H1 (cell line): Measurements from ENCODE around the gene IRS1. TPM values are rescaled to one million over a fixed set of nuclear protein-coding genes. Genes with fewer than 3 reads are reported as not detected.

Source experiments
- CTCF ChIA-PET: fragments of 300-600 bp; sonication (Branson Sonifier 250); formaldehyde crosslinking; loops from one replicate; lab custom pipeline; 2021; ENCODE audit not compliant: partially characterized antibody; lab: Charles Lee
- POLR2A ChIA-PET: fragments of 300-600 bp; sonication (Branson Sonifier 250); formaldehyde crosslinking; loops from one replicate; lab custom pipeline; 2021; ENCODE audit warnings: inconsistent platforms; ENCODE audit not compliant: partially characterized antibody; lab: Charles Lee
- DNase-seq, 2 experiments: peaks; one replicate each; pipeline versions ENCODE4 v3.0.0 to v3.0.0-alpha.2; 2010 to 2022; ENCODE audit warnings: low spot score in 2 of 2, low read depth in 1 of 2, mixed read lengths in 1 of 2
- FAIRE-seq: peaks from 2 replicates; lab custom pipeline; 2011; peaks lifted over from hg19 to GRCh38; lab: Jason Lieb, UNC
- H2AFZ ChIP-seq: 2 replicates; pipeline ENCODE4 v1.8.1; 2012; ENCODE audit warnings: low read length, inconsistent platforms
- H2AK5ac ChIP-seq: 2 replicates; pipeline ENCODE4 v1.6.1; 2013; ENCODE audit warnings: low read depth, low read length
- H2BK120ac ChIP-seq: replicated peaks from 2 replicates; pipeline ENCODE3; 2013; ENCODE audit warnings: low read depth, low read length, inconsistent platforms
- H2BK12ac ChIP-seq: 2 replicates; pipeline ENCODE4 v1.6.1; 2013; ENCODE audit warnings: low read depth, low read length
- H2BK15ac ChIP-seq: 2 replicates; pipeline ENCODE4 v1.6.1; 2013; ENCODE audit warnings: low read length
- H2BK20ac ChIP-seq: 2 replicates; pipeline ENCODE4 v1.6.1; 2013; ENCODE audit warnings: low read length
- H2BK5ac ChIP-seq: 2 replicates; pipeline ENCODE4 v1.6.1; 2013; ENCODE audit warnings: low read depth, low read length
- H3K14ac ChIP-seq: 2 replicates; pipeline ENCODE4 v1.6.1; 2013; ENCODE audit warnings: inconsistent platforms; ENCODE audit not compliant: insufficient read length
- H3K18ac ChIP-seq: 2 replicates; pipeline ENCODE4 v1.6.1; 2013; ENCODE audit warnings: low read length; ENCODE audit errors: extremely low read depth
- H3K23ac ChIP-seq: 2 replicates; pipeline ENCODE4 v1.6.1; 2013; ENCODE audit warnings: inconsistent platforms; ENCODE audit not compliant: insufficient read length
- H3K23me2 ChIP-seq: 2 replicates; pipeline ENCODE4 v1.6.1; 2013; ENCODE audit warnings: low read depth, low read length
- H3K27ac ChIP-seq: 2 replicates; pipeline ENCODE4 v1.6.1; 2011; ENCODE audit warnings: low read depth, low read length, inconsistent platforms
- H3K27me3 ChIP-seq, 4 experiments: replicated peaks in 1 of 4; 1 replicate in 1 of 4; 2 replicates in 3 of 4; pipeline versions ENCODE4 v1.6.1 to v1.8.1; 2011 to 2013; ENCODE audit warnings: low read length in 3 of 4, mild to moderate bottlenecking in 3 of 4, inconsistent platforms in 2 of 4, mixed read lengths in 2 of 4, moderate library complexity in 1 of 4; ENCODE audit not compliant: control insufficient read depth in 3 of 4, insufficient read depth in 3 of 4; ENCODE audit errors: extremely low read depth in 1 of 4
- H3K36me3 ChIP-seq, 4 experiments: 2 replicates each; pipeline versions ENCODE4 v1.6.1 to v1.8.1; 2011 to 2013; ENCODE audit warnings: mild to moderate bottlenecking in 4 of 4, low read length in 3 of 4, moderate library complexity in 2 of 4, control low read depth in 1 of 4, inconsistent platforms in 1 of 4; ENCODE audit not compliant: insufficient read depth in 4 of 4, control insufficient read depth in 2 of 4
- H3K4ac ChIP-seq: replicated peaks from 2 replicates; pipeline ENCODE3; 2013; ENCODE audit warnings: low read length, low read depth, mixed read lengths, inconsistent platforms; ENCODE audit not compliant: insufficient read length
- H3K4me1 ChIP-seq, 4 experiments: replicated peaks in 1 of 4; 1 replicate in 1 of 4; 2 replicates in 3 of 4; pipeline versions ENCODE4 v1.6.1 to v1.8.1; 2011 to 2013; ENCODE audit warnings: low read length in 3 of 4, inconsistent platforms in 2 of 4, mixed read lengths in 1 of 4; ENCODE audit not compliant: insufficient read depth in 4 of 4, control insufficient read depth in 3 of 4
- H3K4me2 ChIP-seq, 2 experiments: 2 replicates each; pipeline versions ENCODE4 v1.6.1 to v1.8.1; 2011 to 2013; ENCODE audit warnings: low read depth in 2 of 2, low read length in 2 of 2, control low read depth in 1 of 2, inconsistent platforms in 1 of 2, mild to moderate bottlenecking in 1 of 2; ENCODE audit not compliant: insufficient read depth in 1 of 2
- H3K4me3 ChIP-seq, 4 experiments: fragments of 200-600, 300-600 bp in 1 of 4; sonication (generic), shearing (Covaris generic), sonication (Bioruptor Twin) in 1 of 4; 2 replicates each; pipeline versions ENCODE4 v1.5.1 to v1.8.1; 2011 to 2016; ENCODE audit warnings: low read length in 4 of 4, low read depth in 3 of 4, control low read depth in 2 of 4, inconsistent platforms in 2 of 4, mild to moderate bottlenecking in 2 of 4, mixed read lengths in 1 of 4, moderate library complexity in 1 of 4; ENCODE audit not compliant: insufficient read depth in 2 of 4; ENCODE audit errors: extremely low read depth in 1 of 4
- H3K56ac ChIP-seq: replicated peaks from 2 replicates; pipeline ENCODE3; 2013; ENCODE audit warnings: low read depth, mild to moderate bottlenecking, mixed read lengths, low read length, inconsistent platforms; ENCODE audit not compliant: insufficient read length
- H3K79me1 ChIP-seq: 2 replicates; pipeline ENCODE4 v1.6.1; 2013; ENCODE audit warnings: low read depth, low read length, control low read depth
- H3K79me2 ChIP-seq, 2 experiments: 2 replicates each; pipeline versions ENCODE4 v1.6.1 to v1.8.1; 2012 to 2013; ENCODE audit warnings: low read length in 2 of 2, mild to moderate bottlenecking in 2 of 2, inconsistent platforms in 1 of 2; ENCODE audit not compliant: insufficient read depth in 2 of 2, control insufficient read depth in 1 of 2
- H3K9ac ChIP-seq, 4 experiments: replicated peaks in 1 of 4; 1 replicate in 1 of 4; 2 replicates in 3 of 4; pipeline versions ENCODE4 v1.6.1 to v1.8.1; 2011 to 2013; ENCODE audit warnings: low read depth in 3 of 4, low read length in 3 of 4, control low read depth in 2 of 4, mild to moderate bottlenecking in 2 of 4, moderate library complexity in 2 of 4, inconsistent platforms in 1 of 4; ENCODE audit errors: extremely low read depth in 1 of 4
- H3K9me3 ChIP-seq, 2 experiments: 2 replicates each; pipeline versions ENCODE4 v1.6.1 to v1.8.1; 2012 to 2013; ENCODE audit warnings: mild to moderate bottlenecking in 2 of 2, moderate library complexity in 2 of 2, control low read depth in 1 of 2, inconsistent platforms in 1 of 2, low read depth in 1 of 2, low read length in 1 of 2, mixed read lengths in 1 of 2; ENCODE audit not compliant: insufficient read depth in 2 of 2
- H4K20me1 ChIP-seq, 2 experiments: replicated peaks in 1 of 2; 2 replicates each; pipeline versions ENCODE3 to v1.8.1; 2011 to 2013; ENCODE audit warnings: inconsistent platforms in 2 of 2, low read length in 2 of 2, mild to moderate bottlenecking in 1 of 2; ENCODE audit not compliant: insufficient read depth in 2 of 2, control insufficient read depth in 1 of 2
- H4K5ac ChIP-seq: 2 replicates; pipeline ENCODE4 v1.6.1; 2013; ENCODE audit warnings: low read length, low read depth, mixed read lengths, inconsistent platforms; ENCODE audit not compliant: insufficient read length
- H4K8ac ChIP-seq: 2 replicates; pipeline ENCODE4 v1.8.0; 2013; ENCODE audit warnings: mild to moderate bottlenecking, moderate library complexity, low read length, inconsistent platforms; ENCODE audit not compliant: insufficient read depth; ENCODE audit errors: extremely low read depth
- H4K91ac ChIP-seq: replicated peaks from 2 replicates; pipeline ENCODE3; 2013; ENCODE audit warnings: low read length, mixed read lengths, inconsistent platforms; ENCODE audit not compliant: insufficient read length
- CEBPB ChIP-seq: IDR thresholded peaks from 2 replicates; pipeline ENCODE4 v1.6.1; 2012; ENCODE audit warnings: low read depth, low read length
- CTCF ChIP-seq, 3 experiments: IDR thresholded peaks; 1 replicate in 2 of 3; 2 replicates in 1 of 3; pipeline versions ENCODE4 v1.5.1 to v1.6.1; 2011; ENCODE audit warnings: low read length in 3 of 3, mild to moderate bottlenecking in 3 of 3, inconsistent platforms in 2 of 3, low read depth in 1 of 3, moderate library complexity in 1 of 3; ENCODE audit not compliant: insufficient read depth in 1 of 3; ENCODE audit errors: control extremely low read depth in 1 of 3
- JUN ChIP-seq: IDR thresholded peaks from 2 replicates; pipeline ENCODE4 v1.6.1; 2011; ENCODE audit warnings: low read depth, mild to moderate bottlenecking, improper control_type of control experiment, low read length
- POLR2A ChIP-seq, 2 experiments: IDR thresholded peaks; 1 replicate in 1 of 2; 2 replicates in 1 of 2; pipeline ENCODE4 v1.6.1; 2011; ENCODE audit warnings: low read depth in 2 of 2, low read length in 2 of 2, mild to moderate bottlenecking in 2 of 2; ENCODE audit errors: control extremely low read depth in 1 of 2
- RXRA ChIP-seq: IDR thresholded peaks from 2 replicates; pipeline ENCODE4 v1.6.1; 2011; ENCODE audit warnings: low read depth, mild to moderate bottlenecking, low read length, moderate library complexity; ENCODE audit not compliant: insufficient read depth
- SIX5 ChIP-seq: IDR thresholded peaks from 2 replicates; pipeline ENCODE4 v1.6.1; 2011; ENCODE audit warnings: mild to moderate bottlenecking, low read depth, low read length
- WGBS, 2 experiments: shearing (Covaris generic) in 1 of 2; methylation state at CpG; one replicate each; pipeline versions ENCODE4 v1.1.6 to v1.1.7; 2013 to 2015; ENCODE audit warnings: low lambda C conversion rate in 2 of 2, mixed read lengths in 2 of 2, inconsistent platforms in 1 of 2, low coverage in 1 of 2, missing lambda C conversion rate in 1 of 2; ENCODE audit not compliant: insufficient replicate concordance in 2 of 2, insufficient coverage in 1 of 2, insufficient read length in 1 of 2; ENCODE audit errors: extremely low coverage in 1 of 2, missing lambda C conversion rate in 1 of 2; 5-methylcytosine and 5-hydroxymethylcytosine counted together
- polyA plus RNA-seq, 7 experiments: library from polyadenylated mRNA; depleted of rRNA in 3 of 7; stranded (reverse) in 5 of 7; unstranded in 2 of 7; fragments of >200 nt in 5 of 7; fragments of 200-250 nt in 2 of 7; gene quantifications; 1 replicate in 5 of 7; 2 replicates in 1 of 7; 4 replicates in 1 of 7; pipeline versions ENCODE4 v1.2.1 to v1.2.3, GENCODE V29; 2011 to 2013; ENCODE audit warnings: missing spikeins in 2 of 7, mixed read lengths in 2 of 7
- total RNA-seq: library from RNA; stranded (reverse); fragmentation: NEBNext Ultra II Directional; extraction: Animal tissue kit (Norgen Biotek cat#: 25700); gene quantifications from 2 replicates; pipeline ENCODE4 v1.2.1, GENCODE V29; 2021

IRS1 gene
- total and polyA plus RNA-seq, 2 of the 8 experiments (the other 6 are each of a cell fraction or from before 2014, with no cell fraction given) = 9.1 to 26.9 TPM

GRCh38 chr2:226746196-226746800 is 53.3 kb downstream of the IRS1 start:
- WGBS, 2 experiments = 100% methylated on average over 1 of the region's 1 CpG; no CpG with 5 or more reads in 1 of the 2 experiments
- Histone ChIP-seq H2BK15ac (no peak overlapping the region), H4K91ac (no peak overlapping the region), H3K14ac (no peak overlapping the region), H4K5ac (no peak overlapping the region), H3K27ac (no peak overlapping the region), H3K79me1 (no peaks in the 10 kb centered on the region), H3K27me3 (no peaks in the 10 kb centered on the region), H3K23me2 (no peaks in the 10 kb centered on the region; the same call in 1 of the 2 replicates), H2BK5ac (no peak overlapping the region), H3K79me2 (peaks cover 0 to 11% of the 10 kb centered on the region in 2 experiments; a peak in 1 of 4 replicates), H3K18ac (no peak overlapping the region), H3K4ac (no peak overlapping the region), H3K9me3 (0 out of 4 replicates have a peak, but pooled peaks cover 0 to 3% of the 10 kb centered on the region in 2 experiments), H3K4me1 (peaks cover 0 to 2% (median 0%) of the 10 kb centered on the region in 4 experiments; a peak in 3 of 7 replicates), H3K23ac (no peak overlapping the region), H4K20me1 (no peaks in the 10 kb centered on the region), H2AFZ (no peak overlapping the region), H2BK120ac (no peak overlapping the region), H2BK20ac (no peak overlapping the region), H4K8ac (no peak overlapping the region), H2AK5ac (no peak overlapping the region), H3K4me3 (no peak overlapping the region), H3K9ac (no peak overlapping the region), H3K36me3 (no peaks in the 10 kb centered on the region), H2BK12ac (no peak overlapping the region), H3K4me2 (no peak overlapping the region), H3K56ac (no peak overlapping the region)
- CTCF ChIA-PET = interaction anchor here (1.0 to 2.1 kb wide), 3 partner anchors 11 to 15 kb away, joined by 3 to 8 read pairs (median 8); no protein-coding TSS in a partner anchor
- no peak for DNase-seq
- POLR2A ChIA-PET = interaction anchor here (0.7 to 1.0 kb wide), 2 partner anchors 11 to 52 kb away, joined by 3 read pairs; no protein-coding TSS in a partner anchor
- no peak for FAIRE-seq
- TF ChIP-seq CEBPB = no peak
- no peak for TF ChIP-seq CTCF (IDR thresholded peaks at IDR 0.05; ENCODE audit: control extremely low read depth in 1 of 3, insufficient read depth in 1 of 3, low read depth in 1 of 3, low read length in 3 of 3)
- no peak for TF ChIP-seq RXRA
- no peak for TF ChIP-seq SIX5
- TF ChIP-seq POLR2A (IDR thresholded peaks at IDR 0.05; ENCODE audit: control extremely low read depth in 1 of 2, low read depth in 2 of 2, low read length in 2 of 2) = no peak
- no peak for TF ChIP-seq JUN
